Glutamatergic neuron (in vitro differentiated cells): ENCODE results near the gene MRPL4. TPM values are rescaled to one million over a fixed set of nuclear protein-coding genes. Genes with fewer than 3 reads are reported as not detected.

Source experiments
- DNase-seq: peaks from one replicate; pipeline ENCODE4 v3.0.0; 2022
- H3K27ac Mint-ChIP-seq: one replicate; pipeline ENCODE4 v1.8.0; 2020; ENCODE audit warnings: mild to moderate bottlenecking, mixed read lengths, inconsistent platforms; ENCODE audit not compliant: unreplicated experiment
- H3K27me3 Mint-ChIP-seq: one replicate; pipeline ENCODE4 v1.8.0; 2020; ENCODE audit warnings: mild to moderate bottlenecking, moderate library complexity, mixed read lengths, inconsistent platforms; ENCODE audit not compliant: unreplicated experiment
- H3K36me3 Mint-ChIP-seq: one replicate; pipeline ENCODE4 v1.8.0; 2020; ENCODE audit warnings: mild to moderate bottlenecking, mixed read lengths, inconsistent platforms; ENCODE audit not compliant: unreplicated experiment
- H3K4me1 Mint-ChIP-seq: one replicate; pipeline ENCODE4 v1.8.0; 2020; ENCODE audit warnings: mild to moderate bottlenecking, low read depth, mixed read lengths, inconsistent platforms; ENCODE audit not compliant: unreplicated experiment
- H3K4me3 Mint-ChIP-seq: one replicate; pipeline ENCODE4 v1.8.0; 2020; ENCODE audit warnings: mild to moderate bottlenecking, mixed read lengths, inconsistent platforms; ENCODE audit not compliant: unreplicated experiment
- H3K9me3 Mint-ChIP-seq: one replicate; pipeline ENCODE4 v1.8.0; 2020; ENCODE audit warnings: mild to moderate bottlenecking, moderate library complexity, mixed read lengths, inconsistent platforms; ENCODE audit not compliant: unreplicated experiment
- CTCF ChIP-seq: fragments of 200-600 bp; sonication (generic); IDR thresholded peaks from one replicate; pipeline ENCODE4 v1.5.0; 2021; ENCODE audit not compliant: partially characterized antibody, unreplicated experiment
- total RNA-seq: library from RNA; stranded (reverse); fragmentation: NEBNext Ultra II Directional; extraction: Animal tissue kit (Norgen Biotek cat#: 25700); gene quantifications from one replicate; pipeline ENCODE4 v1.2.1, GENCODE V29; 2021; ENCODE audit not compliant: unreplicated experiment

MRPL4 gene
- total RNA-seq, 1 donor from 2014 or later = 42.8 TPM

GRCh38 chr19:10227026-10227971 lies 24.7 kb upstream of the MRPL4 start:
- Mint-ChIP-seq H3K9me3 (peaks cover 4% of the 10 kb centered on the region), H3K36me3 (peaks cover 5% of the 10 kb centered on the region), H3K27ac (no peak overlapping the region), H3K4me1 (peaks cover 4% of the 10 kb centered on the region), H3K4me3 (no peak overlapping the region), H3K27me3 (peaks cover 10% of the 10 kb centered on the region)
- TF ChIP-seq CTCF = no peak
- DNase-seq = no peak

- Mint-ChIP-seq H3K27me3 (peaks cover 8% of the 10 kb centered on the region), H3K4me3 (no peak overlapping the region), H3K4me1 (peaks cover 4% of the 10 kb centered on the region), H3K9me3 (peaks cover 4% of the 10 kb centered on the region), H3K27ac (no peak overlapping the region), H3K36me3 (peaks cover 5% of the 10 kb centered on the region)
- no peak for TF ChIP-seq CTCF
- DNase-seq = no peak
Measured at GRCh38 chr19:10228393-10228792, 23.6 kb upstream of the MRPL4 start.

- Mint-ChIP-seq H3K9me3 (peaks cover 4% of the 10 kb centered on the region), H3K27ac (no peak overlapping the region), H3K4me1 (peaks cover 4% of the 10 kb centered on the region), H3K27me3 (peaks cover 8% of the 10 kb centered on the region), H3K4me3 (no peak overlapping the region), H3K36me3 (peaks cover 4% of the 10 kb centered on the region)
- peak; percentile 57 for TF ChIP-seq CTCF
- peak; percentile 34 for DNase-seq
Measured at GRCh38 chr19:10228920-10229319, 23.1 kb upstream of the MRPL4 start.

- H3K27ac Mint-ChIP-seq = no peak overlapping the region
- H3K27me3 Mint-ChIP-seq = peaks cover 6% of the 10 kb centered on the region
- peak overlapping the region; percentile 82 for H3K4me3 Mint-ChIP-seq
- TF ChIP-seq CTCF = no peak
- no peak for DNase-seq
- H3K4me1 Mint-ChIP-seq = peaks cover 4% of the 10 kb centered on the region
- H3K36me3 Mint-ChIP-seq = no peaks in the 10 kb centered on the region
- H3K9me3 Mint-ChIP-seq = peaks cover 4% of the 10 kb centered on the region
Measured at GRCh38 chr19:10230173-10230860, 21.7 kb upstream of the MRPL4 start.
